ENCODE measurements around the gene CCDC170.

CCDC170 gene

GRCh38 chr6:151498327-151498726, 4.5 kb downstream of the CCDC170 start:
- TF ChIP-seq CTCF (IDR thresholded peaks at IDR 0.05; ENCODE audit: control extremely low read depth, extremely low read depth, low read depth, missing control alignments): no peak
- ChIA-PET CTCF (no interaction called here), POLR2A (no interaction called here)
- DNase-seq (ENCODE audit: extremely low spot score): no peak

- POLR2A ChIA-PET: no interaction called here
Observed at GRCh38 chr6:151499551-151499950, 5.7 kb downstream of the CCDC170 start.

GRCh38 chr6:151501511-151502136, 7.8 kb downstream of the CCDC170 start:
- TF ChIP-seq CTCF (IDR thresholded peaks at IDR 0.05; ENCODE audit: control extremely low read depth, extremely low read depth, low read depth, missing control alignments): no peak
- POLR2A ChIA-PET: no interaction called here
- CTCF ChIA-PET: no interaction called here
- DNase-seq (ENCODE audit: extremely low spot score): no peak

More at GRCh38 chr6:151499551-151499950, 5.7 kb downstream of the CCDC170 start:
- no peak for TF ChIP-seq CTCF (IDR thresholded peaks at IDR 0.05; ENCODE audit: control extremely low read depth, extremely low read depth, low read depth, missing control alignments)
- DNase-seq (ENCODE audit: extremely low spot score): no peak
- CTCF ChIA-PET: no interaction called here

DNA sequence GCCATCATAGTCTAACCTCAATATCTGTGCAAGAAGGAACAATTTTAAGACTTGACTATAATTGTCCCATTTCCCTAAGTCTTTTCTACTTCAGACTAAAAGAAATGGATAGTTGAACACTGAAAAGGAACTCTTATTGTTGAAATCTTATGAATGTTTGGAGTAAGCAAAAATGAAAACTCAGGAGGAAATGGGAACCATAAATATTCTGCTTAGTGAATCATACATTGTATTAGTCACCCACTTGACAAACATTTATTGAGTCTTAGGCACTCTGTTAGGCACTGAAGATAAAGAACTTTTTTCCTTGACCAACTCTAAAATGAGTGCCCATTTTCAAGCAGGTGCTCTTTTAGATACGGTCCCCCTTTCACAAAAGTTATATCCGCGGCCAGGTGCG, 8.7 kb downstream of the CCDC170 start:
- no peak for TF ChIP-seq CTCF (IDR thresholded peaks at IDR 0.05; ENCODE audit: control extremely low read depth, extremely low read depth, low read depth, missing control alignments)
- CTCF ChIA-PET: interaction anchor here (1.3 kb wide), 1 partner anchor 21 kb away, joined by 3 read pairs; no protein-coding TSS in a partner anchor
- POLR2A ChIA-PET: no interaction called here
- no peak for DNase-seq (ENCODE audit: extremely low spot score)

GRCh38 chr6:151506761-151507160, 12.9 kb downstream of the CCDC170 start:
- no peak for TF ChIP-seq CTCF (IDR thresholded peaks at IDR 0.05; ENCODE audit: control extremely low read depth, extremely low read depth, low read depth, missing control alignments)
- DNase-seq (ENCODE audit: extremely low spot score): no peak
- ChIA-PET POLR2A (no interaction called here), CTCF (interaction anchor here (1.6 kb wide), 1 partner anchor 65 kb away, joined by 4 read pairs; no protein-coding TSS in a partner anchor)

GRCh38 chr6:151509048-151509447, 15.2 kb downstream of the CCDC170 start:
- no peak for DNase-seq (ENCODE audit: extremely low spot score)
- no peak for TF ChIP-seq CTCF (IDR thresholded peaks at IDR 0.05; ENCODE audit: control extremely low read depth, extremely low read depth, low read depth, missing control alignments)
- POLR2A ChIA-PET: no interaction called here
- CTCF ChIA-PET: no interaction called here

Data from GM10248 (cell line).